SU-DHL-6 (cell line): Measurements from ENCODE around the gene ARMC7.

Source experiments
- CTCF ChIP-seq: fragments of 200-600 bp; sonication (generic); IDR thresholded peaks from one replicate; pipeline ENCODE4 v1.5.1; 2017; ENCODE audit warnings: antibody characterized with exemption, mild to moderate bottlenecking, low read length, moderate library complexity; ENCODE audit not compliant: insufficient read depth, poor library complexity, severe bottlenecking
- EZH2phosphoT487 ChIP-seq: fragments of 200-600 bp; sonication (generic), shearing (Covaris generic); conservative IDR thresholded peaks from 2 replicates; pipeline ENCODE4 v1.6.1; 2018; ENCODE audit warnings: mild to moderate bottlenecking, antibody characterized with exemption, low read length, moderate library complexity, mixed read lengths

GRCh38 chr17:75091855-75092327 is 17.9 kb upstream of the ARMC7 start:
- no peak for TF ChIP-seq CTCF
- TF ChIP-seq EZH2phosphoT487: no peak
